Measurements from ENCODE around the gene SYT11. TPM values are rescaled to one million over a fixed set of nuclear protein-coding genes. Genes with fewer than 3 reads are reported as not detected.

The SYT11 gene
- total and polyA plus RNA-seq, 2 of the 8 experiments (the other 6 are each of a cell fraction or from before 2014, with no cell fraction given), result 7.2 to 9.6 TPM

DNA sequence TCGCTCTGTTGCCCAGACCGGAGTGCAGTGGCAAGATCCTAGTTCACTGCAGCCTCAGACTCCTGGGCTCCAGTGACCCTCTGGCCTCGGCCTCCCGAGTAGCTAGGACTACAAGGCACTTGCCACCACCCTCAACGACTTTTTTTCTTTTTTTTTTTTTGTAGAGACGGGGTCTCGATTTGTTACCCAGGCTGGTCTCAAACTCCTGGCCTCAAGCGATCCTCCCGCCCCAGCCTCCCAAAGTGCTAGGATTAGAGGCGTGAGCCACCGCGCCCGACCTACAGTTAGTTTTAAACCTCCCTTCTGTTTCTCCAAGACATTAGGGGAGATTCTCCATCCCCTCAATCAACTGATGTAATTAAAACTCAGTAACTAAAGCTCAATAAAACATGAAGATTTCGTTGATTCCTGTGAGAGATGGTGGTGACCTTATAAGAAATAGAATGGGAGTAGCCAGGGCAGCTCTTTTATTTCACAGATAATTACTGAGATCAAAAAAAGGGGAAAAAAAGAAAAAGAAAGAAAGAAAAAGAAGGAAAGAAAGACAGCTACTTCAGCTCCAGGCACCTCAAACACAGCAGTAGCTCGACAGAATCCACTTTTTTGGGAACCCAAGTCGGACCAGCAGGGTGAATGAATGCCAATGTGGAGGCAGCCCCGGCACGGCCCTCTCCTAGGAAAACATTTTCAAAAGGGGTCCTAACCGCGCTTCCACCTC, 3.0 kb upstream of the SYT11 start (continued):
- TF ChIP-seq HDAC2 (IDR thresholded peaks at IDR 0.05; ENCODE audit: borderline replicate concordance in 1 of 2, low read depth in 2 of 2, low read length in 2 of 2), result no peak
- no peak for TF ChIP-seq RXRA (IDR thresholded peaks at IDR 0.05; ENCODE audit: insufficient read depth, low read depth, low read length)
- no peak for TF ChIP-seq RAD21 (IDR thresholded peaks at IDR 0.05 in 1 of 2, conservative IDR thresholded peaks at IDR 0.05 in 1 of 2; ENCODE audit: low read depth in 2 of 2, low read length in 2 of 2)
- TF ChIP-seq SRF (IDR thresholded peaks at IDR 0.05; ENCODE audit: low read depth, low read length), result no peak
- no peak for TF ChIP-seq PHF8 (conservative IDR thresholded peaks at IDR 0.05; ENCODE audit: low read depth, low read length)
- TF ChIP-seq SAP30 (IDR thresholded peaks at IDR 0.05; ENCODE audit: insufficient read depth, insufficient replicate concordance, low read length), result no peak
- TF ChIP-seq SP1 (IDR thresholded peaks at IDR 0.05; ENCODE audit: low read depth, low read length), result no peak
- no peak for TF ChIP-seq RNF2 (IDR thresholded peaks at IDR 0.05; ENCODE audit: borderline replicate concordance, low read depth, low read length, missing control alignments, poor library complexity, severe bottlenecking)
